ENCODE data around the gene MAU2.

MAU2 gene

DNA sequence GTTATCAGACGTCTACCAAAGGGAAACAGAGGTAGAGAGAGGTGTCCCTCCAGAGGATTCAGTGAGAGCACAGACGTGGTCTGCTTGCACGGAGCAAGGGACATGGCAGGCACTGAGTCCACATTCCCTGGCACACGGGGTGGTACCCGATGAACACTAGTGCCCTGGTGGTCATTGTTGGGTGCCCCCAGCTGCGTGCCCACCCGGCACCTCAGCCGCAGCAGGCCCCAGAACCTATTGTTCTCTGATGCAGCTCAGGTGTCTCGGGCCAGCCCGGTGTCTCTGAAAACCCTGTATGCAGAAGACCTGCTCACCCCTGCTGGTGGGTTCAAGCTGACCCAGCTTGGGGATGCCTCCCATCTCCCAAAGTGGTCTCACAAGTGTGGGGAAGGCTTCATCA lies 12.3 kb upstream of the MAU2 start:
- no peak for DNase-seq

GRCh38 chr19:19315444-19315843 lies 5.2 kb upstream of the MAU2 start:
- DNase-seq = no peak

DNA sequence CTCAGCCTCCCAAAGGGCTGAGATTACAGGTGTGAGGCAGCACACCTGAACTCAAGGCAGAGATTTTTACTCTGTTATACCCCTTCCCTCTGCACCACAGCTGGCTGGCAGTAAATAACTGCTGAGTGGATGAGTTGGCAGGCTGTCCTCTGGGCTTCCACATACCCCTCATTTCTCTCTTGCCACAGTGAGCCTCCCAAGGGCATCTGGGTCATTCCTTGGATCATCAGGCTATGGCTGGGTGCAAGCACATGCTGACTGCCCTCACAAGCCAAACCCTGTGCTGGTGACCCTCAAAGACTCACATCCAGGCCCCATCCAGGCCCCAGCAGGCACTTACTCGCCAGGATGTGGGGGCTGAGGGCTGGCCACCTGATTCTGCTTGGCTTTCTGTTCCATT lies 4.5 kb upstream of the MAU2 start:
- DNase-seq = no peak

GRCh38 chr19:19319732-19320360 lies 783 bp upstream of the MAU2 start:
- DNase-seq = no peak

DNA sequence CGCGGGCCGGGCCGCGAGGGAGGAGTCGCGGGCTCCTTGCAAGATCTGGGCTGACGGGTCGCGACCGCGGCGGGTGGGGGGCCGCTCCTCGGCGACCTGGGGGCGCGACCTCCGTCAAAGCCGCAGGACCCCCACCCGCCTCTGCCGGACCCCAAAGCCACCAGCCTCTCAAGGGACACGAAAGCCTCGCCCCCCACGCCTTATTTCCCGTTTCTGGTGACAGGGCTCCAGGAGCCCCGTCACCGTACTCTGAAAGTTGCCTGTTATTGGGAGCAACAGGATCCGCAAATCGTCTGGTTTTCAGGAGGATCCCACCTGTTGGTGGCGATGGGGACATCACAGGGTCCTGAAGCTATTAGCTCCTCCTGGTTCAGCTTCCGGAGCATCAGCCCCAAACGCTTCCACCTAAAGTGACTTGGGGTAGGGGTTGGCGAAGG lies 530 bp downstream of the MAU2 start:
- no peak for DNase-seq

- no peak for DNase-seq
Observed at GRCh38 chr19:19324059-19324770, 3.6 kb downstream of the MAU2 start.

DNA sequence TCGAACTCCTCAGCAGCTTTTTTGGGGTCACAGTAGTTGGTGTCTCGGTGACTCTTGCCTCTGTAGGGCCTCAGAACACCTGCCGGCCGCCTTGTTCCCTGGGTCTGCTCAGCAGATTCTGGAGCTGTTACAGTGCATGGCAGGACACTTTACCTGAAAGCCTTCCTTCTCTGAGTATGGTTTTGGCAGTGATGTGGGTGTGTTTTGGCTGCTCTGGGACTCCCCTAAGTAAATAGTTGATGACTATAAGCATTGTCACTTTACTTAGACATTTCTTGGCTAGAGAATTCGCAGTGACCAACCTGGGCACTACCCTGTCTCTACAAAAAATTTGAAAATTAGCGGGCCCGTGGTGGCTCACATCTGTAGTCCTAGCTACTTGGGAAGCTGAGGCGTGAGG lies 7.0 kb downstream of the MAU2 start:
- no peak for DNase-seq

DNA sequence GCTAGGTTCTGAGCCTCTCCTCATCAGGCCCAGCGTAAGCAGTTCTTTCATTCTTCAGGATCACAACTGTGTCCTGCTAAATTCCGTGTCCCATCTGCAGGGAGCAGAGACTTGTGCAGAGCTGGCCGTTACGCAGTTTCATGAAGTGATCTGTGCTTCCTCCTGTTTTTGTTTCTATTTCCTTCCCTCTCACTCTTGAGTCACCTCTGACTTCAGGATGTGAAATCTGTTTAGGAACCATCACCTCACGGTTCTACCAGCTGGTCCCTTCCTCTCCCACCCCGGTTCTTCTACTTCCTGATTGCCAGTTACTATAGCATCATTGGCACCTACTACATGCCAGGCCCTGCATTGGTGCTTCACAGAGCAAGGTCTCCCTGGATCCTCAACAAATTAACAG lies 8.5 kb downstream of the MAU2 start:
- DNase-seq = no peak

DNA sequence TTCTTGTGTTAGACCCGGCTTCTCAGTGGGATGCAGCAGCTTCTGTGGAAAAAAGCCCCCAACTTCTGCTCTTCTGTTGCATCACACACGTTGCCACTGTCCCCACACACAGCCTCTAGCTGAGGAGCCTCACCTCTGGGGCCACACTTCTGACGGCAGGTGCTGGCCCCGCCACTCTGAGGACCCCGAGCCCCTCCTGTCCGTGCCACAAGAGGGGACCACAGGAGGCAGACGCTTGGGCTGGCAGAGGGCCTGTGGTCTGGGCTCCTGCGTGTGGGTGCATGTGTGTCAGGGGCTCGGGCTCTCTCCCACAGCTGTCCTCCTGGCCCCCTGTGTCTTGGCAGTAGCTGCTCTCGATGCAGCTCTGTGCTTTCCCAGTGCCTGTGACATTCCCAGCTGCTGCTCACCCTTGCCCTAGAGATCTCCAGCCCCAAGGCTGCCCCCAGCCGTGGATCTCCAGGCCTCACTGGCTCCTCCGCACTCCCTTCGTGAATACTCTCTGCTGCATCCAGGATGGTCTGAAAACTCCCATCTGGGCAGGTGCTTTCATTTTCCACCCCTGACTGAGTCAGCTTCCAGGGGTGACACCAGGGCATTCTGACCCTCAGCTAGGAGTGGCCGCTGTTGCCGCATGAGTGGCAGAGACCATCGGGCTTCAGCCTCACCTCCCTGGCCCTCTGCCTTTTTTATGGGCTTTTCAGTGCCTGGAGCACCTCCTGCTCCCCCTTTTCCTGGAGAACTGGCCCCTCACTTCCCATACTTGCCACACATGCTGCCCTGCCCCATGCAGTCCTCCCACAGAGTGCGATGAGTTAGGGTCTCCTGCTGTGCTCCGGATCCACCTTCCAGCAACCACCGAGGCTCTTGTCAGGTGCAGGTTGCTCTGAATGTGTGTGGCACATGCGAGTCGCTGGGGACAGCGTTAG lies 13.7 kb downstream of the MAU2 start:
- DNase-seq = no peak

DNA sequence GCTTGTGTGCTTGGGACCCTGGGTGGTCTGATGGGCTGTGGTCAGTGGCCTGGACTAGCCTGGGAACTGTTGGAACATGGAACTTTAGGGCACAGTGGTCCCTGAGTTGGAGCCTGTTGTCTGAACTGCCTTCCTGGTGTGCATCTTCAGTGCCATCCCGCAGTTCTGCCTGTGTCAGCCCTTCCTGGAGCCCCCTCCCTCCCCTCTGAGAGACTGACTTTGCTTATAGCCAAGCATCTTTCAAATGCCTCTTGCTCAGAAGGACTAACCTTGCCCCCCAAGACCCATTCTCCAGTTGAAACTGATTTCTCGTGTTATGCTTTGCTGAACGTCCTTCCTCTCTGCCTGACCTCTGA lies 14.3 kb downstream of the MAU2 start:
- no peak for DNase-seq

GRCh38 chr19:19335408-19336158 lies 15.0 kb downstream of the MAU2 start:
- no peak for DNase-seq

- no peak for DNase-seq
Observed at GRCh38 chr19:19336597-19336996, 16.0 kb downstream of the MAU2 start.

DNA sequence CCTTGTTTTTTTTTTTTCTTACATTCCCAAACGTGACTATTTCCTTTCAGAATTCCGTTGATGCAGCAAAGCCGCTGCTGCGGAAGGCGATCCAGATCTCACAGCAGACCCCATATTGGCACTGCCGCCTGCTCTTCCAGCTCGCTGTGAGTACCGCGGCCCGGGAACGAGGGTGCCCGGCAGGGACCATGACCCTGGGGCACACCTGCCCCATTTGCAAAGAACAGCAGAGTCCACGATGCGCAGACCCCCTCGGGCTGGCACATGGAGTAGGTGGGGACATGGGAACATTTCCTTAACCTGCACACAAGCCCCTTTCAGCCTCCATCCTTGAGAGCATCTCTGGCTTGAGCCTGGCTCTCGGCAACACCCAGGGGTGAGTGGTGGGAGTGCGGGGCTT lies 16.5 kb downstream of the MAU2 start:
- no peak for DNase-seq

- DNase-seq = no peak
Observed at GRCh38 chr19:19338082-19338481, 17.5 kb downstream of the MAU2 start.

DNA sequence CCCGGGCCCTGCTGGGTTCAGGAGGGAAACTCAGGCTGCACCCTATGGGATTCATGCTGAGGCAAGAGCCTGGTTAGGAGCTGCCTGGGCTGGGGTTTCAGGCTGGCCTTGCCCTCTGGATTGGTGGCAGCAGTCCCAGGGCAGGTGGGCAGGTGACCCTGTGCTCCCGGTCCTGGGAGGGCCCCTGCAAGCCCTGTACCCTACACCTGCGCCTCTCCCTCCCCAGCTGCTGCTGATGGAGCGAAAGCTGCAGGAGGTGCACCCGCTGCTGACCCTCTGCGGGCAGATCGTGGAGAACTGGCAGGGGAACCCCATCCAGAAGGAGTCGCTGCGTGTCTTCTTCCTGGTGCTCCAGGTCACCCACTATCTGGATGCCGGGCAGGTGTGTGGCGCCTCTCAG lies 20.4 kb downstream of the MAU2 start:
- DNase-seq = no peak

GRCh38 chr19:19342086-19343015 lies 21.7 kb downstream of the MAU2 start:
- no peak for DNase-seq

DNA sequence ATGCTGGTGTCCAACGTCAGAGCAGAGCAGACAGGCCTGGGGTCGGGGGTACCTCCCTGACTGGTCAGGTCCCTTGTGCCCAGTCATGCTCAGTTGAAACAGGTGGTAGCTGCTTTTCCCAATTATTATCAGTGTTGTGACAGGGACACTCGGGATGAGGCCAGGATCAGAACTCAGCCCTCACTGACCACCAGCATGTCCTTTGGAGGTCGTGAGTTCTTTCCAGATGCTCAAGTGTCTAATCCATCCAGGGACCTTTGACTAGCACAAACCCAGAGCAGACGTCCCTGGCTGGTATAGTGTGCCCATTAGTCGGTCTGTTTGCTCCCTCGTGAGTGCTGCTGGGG lies 22.4 kb downstream of the MAU2 start:
- no peak for DNase-seq

- DNase-seq = no peak
Observed at GRCh38 chr19:19343762-19344161, 23.1 kb downstream of the MAU2 start.

DNA sequence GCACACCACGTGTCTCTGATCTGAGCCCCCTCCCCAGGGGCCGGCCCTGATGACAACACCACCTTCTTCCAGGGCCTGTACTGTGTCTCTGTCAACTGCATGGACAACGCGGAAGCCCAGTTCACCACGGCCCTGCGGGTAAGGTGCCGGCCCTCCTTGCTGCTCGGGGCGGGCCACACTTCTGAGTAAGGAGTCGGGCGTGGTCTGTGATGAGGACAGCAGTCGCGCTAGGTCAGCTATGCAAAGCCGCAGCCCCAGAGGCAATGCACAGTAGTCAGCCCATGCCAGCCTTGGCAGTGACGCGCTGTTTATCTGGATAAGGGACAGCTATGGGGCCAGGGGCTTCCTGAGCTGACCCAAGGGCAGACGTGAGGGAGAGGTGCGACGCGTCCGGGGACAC lies 24.6 kb downstream of the MAU2 start:
- no peak for DNase-seq

DNA sequence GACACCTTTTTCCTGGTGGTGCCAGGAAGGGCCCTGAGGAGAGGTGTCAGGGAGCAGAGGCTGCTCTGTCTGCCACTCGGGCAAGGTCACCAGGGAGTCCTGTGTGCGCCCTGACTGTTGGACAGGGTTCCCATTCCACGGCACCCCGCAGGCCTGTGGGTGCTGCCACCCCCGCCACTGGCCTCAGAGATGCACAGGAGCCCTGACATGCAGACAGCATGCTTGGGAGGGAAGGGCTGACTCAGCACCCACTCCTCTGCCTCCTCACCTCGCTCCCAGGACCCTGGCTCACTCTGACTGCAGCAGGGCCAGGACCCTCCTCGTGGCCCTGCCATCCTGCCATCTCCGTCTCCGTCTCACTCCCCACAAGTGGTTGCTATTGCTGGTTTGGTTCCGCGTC lies 25.3 kb downstream of the MAU2 start:
- no peak for DNase-seq

DNA sequence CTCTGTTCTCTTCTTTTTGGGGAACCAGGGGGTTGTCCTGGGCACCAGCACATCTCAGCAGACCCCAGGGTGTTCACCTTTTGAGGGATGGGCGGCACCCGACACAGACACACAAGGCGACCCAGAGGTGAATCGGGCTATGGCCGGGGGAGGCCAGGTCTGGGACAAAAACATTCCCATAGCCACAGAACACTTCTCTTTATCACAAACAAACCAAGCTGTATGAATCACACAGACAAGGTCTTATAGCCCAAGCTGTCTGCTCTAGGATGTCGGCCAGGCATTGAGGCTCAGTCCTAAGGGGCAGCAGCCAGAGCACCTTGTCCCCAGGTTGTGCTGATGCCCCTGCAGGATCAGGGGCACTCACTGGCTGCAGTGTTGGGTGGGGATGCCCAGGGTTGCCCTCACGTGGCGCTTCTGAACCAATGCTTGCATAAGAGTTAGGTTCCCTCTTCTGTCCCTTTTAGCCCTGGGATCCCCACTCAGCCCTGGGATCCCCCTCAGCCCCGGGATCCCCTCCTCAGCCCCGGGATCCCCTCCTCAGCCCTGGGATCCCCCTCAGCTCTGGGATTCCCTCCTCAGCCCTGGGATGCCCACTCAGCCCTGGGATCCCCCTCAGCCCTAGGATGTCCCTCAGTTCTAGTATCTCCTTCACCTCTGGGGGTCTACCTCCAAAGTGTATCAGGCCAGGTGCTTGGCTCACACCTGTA lies 26.9 kb downstream of the MAU2 start:
- DNase-seq = no peak

DNA sequence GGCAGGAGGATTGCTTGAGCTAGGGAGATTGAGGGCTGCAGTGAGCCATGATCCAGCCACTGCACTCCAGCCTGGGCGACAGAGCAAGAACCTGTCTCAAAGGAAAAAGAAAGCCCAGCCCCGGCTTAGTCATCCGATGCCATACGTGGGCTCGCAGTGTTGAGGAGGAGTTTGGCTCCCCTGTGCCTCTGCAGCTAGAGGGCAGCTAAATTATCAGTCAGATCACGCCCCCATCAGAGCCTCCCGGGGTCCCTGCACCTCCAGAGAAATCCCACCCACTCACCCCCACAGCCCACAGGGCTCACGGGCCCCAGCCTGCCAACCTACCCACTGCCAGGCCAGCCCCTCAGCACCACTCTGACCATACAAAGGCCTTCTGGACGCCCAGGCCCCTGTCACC lies 27.6 kb downstream of the MAU2 start:
- no peak for DNase-seq
